ENCODE data around the gene SAMD10.

SAMD10 gene

GRCh38 chr20:63955281-63955826 is 24.1 kb downstream of the SAMD10 start:
- peak; percentile 16 to 31 for DNase-seq

DNA sequence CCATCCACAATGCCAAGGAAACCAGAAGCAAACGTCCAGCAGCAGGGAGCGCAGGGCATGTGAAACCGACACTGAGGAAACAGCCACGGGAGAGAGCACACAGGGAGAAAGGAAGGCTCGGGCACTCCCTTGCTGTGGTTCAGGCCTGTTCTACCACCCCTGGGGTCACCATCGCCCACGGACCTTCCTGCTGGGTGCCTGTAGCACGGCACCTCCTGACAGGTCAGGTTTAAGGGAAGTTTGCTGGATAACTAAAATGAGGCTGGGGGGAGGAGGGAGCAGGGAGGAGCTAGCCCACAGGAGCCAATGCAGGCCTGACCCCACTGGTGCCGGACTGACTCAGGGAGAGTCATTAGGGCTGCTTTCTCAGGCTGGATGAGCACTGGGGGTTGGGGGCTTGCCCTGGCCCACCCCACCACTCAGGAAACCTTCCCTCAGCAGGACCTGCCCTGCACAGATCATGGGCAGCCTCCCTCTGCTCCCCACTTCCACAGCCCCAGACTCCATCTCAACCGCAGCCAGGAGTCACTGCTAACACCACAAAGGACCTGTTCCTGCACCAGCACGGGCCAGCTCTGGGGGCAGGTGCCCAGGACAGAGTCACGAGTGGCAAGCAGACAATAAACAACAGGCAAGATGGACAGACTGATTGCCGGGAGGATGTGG is 25.5 kb downstream of the SAMD10 start:
- DNase-seq, result no peak

- no peak for DNase-seq
Measured at GRCh38 chr20:63952769-63953168, 26.7 kb downstream of the SAMD10 start.

DNA sequence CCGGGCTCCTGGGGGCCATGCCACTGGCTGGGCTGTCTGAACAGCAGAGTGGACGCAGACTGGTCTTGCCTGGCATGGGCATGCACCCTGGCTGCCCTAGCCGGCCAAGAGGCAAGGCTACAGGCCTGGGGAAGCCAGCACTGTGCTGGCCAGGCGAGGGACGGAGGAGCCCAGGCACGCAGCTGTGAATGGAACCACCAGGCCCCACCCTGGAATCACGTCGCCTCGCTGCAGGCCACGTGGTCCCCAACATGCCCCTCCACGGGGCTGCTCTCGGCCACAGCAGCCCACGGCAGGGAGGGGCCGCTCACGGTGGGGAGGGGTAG is 27.3 kb downstream of the SAMD10 start:
- no peak for DNase-seq

- DNase-seq, result no peak
Measured at GRCh38 chr20:63951398-63952209, 27.8 kb downstream of the SAMD10 start.

- no peak for DNase-seq
Measured at GRCh38 chr20:63950701-63951397, 28.6 kb downstream of the SAMD10 start.

DNA sequence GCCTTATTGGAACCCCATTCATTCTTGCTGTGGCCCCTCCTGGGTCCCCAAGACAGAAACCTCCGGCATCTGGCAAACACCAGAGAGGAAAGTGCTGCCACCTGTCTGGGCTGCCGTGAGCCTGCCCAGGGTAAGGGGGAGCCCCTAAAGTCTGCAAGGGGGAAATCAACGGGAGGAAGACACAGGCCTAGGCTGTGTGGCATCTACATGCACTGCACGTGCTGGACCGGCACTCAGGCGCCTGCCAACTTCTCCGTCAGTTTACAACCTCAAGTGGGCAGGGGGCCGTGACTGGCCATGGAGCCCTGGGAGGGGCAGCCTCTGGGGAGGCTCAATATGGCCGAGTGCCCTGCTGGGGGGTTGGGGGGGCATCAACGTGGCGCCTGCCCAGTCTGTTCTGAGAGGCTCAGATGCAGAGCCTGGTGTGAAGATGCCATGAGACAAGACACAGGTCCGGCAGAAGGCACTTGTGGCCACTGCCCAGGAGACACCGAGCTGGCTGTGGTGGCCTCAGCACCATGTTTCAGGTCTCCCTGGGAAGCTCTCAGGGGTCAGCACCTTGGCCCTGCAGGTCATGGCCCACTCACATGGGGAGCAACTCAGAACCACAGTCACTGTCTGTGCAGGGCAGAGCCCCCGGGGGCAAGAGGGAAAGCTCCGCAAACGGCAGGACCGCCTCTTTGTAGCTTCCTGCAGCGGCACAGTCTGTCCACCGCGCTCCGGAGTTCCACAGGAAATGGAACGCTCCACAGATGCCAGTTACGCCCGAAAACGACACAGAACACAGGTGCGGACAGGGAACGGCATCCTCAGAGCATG is 31.6 kb downstream of the SAMD10 start:
- DNase-seq, result no peak

GRCh38 chr20:63946986-63947637 is 32.3 kb downstream of the SAMD10 start:
- DNase-seq, result no peak

DNA sequence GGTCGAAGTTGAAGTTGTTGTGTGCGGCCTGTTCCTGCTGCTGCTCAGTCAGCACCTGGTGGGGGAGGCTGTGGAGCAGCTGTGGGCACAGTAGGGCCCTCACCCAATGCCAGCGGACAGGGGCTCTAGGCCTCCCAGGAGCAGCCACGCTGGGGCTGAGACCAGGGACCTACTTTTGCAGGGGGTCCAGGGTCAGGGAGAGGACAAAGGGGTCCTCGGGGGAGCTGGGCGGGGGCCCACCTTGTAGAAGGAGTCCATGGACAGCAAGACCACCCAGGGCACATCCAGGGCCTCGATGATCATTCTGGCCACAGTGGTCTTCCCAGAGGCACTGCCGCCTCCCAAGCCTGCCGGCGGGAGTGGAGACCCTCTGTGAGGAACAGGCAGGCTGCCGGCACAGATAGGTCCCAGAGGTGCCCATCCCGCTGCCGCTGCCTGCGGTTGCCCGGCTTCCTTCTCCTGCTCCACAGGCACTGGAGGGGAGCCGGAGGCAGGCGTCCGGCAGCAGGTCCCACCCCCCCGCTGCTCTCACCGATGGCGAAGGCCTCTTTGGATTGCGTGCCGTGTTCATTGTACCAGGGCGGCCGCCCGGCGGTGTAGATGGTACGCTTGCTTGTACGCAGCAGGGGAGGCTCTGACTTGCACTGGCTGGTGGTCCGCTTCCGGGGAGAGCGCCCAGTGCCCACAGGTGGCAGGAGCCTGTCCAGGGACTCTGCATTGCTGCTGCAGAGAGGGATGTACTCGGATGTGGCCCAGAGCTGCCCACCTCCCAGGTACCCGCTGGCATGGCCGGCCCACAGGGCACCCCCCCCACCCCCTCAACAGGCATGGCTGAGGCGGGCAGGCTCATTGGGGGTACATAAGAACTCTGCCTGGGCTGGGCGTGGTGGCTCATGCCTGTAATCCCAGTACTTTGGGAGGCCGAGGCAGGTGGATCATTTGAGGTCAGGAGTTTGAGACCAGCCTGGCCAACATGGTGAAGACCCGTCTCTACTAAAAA is 33.2 kb downstream of the SAMD10 start:
- no peak for DNase-seq

DNA sequence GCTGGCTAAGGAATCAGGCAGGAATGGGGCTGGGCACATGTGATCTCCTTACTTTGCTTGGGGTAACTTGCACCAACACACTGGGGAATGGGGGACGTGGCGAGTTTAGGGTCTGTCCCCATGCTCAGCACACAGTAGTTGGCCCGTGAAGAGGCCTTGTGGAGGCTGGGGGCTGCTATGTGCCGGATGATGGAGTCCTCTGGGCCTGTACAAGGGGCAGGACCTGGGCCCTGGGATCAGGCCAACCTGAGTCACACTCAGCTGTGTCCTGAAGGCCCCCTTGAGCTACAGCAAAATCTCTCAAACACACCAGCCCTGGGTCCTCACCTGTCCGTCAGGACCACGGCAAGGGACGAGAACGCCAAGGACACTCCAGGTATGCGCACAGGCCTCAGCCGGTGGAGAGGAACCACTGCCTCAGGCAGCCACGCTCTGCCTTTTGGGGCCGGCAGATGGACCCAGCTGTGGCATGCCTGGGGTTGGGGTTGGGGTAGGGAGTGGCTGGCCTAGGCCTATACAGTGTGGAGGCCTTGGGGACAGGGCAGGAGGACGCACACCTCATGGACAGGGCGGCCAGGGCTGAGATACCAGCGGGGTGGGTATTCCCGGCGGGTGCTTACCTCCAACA is 34.3 kb downstream of the SAMD10 start:
- no peak for DNase-seq

DNA sequence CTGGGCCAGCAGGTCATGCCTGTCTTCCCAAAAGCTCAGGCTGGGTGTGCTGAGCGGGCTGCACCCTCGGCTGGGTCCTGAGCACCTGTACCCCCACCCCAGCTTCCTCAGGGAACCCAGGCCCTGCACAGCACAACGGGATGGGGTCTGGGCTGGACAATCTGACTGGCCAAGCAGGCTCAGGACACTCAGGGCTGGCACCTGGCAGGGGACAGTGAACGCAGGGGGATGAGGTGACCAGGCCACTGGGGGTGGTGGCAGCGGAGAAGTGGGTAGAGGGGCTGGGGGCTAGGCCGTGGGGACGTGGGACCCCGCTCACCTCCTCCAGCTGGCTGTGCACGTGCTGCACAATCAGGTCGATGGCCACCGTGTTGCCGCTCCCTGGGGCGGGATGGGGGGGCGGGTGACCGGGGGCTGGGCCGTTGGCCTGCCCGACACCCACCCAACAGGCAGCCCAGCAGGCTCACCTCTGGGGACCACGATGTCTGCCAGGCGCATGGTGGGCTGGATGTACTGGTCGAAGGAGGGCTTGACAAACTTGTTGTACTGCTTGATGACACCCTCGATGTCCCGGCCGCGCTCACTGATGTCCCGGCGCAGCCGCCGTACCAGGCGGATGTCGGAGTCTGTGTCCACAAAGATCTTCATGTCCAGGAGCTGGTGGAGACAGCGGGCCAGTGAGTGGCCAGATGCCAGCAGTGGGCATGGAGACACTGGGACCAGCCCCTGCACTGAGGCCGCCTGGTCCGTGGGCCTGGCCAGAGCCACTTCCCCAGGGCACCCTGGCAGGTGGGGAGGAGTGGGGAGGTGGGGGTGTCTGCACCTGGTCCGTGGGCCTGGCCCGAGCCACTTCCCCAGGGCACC is 35.1 kb downstream of the SAMD10 start:
- DNase-seq, result no peak

DNA sequence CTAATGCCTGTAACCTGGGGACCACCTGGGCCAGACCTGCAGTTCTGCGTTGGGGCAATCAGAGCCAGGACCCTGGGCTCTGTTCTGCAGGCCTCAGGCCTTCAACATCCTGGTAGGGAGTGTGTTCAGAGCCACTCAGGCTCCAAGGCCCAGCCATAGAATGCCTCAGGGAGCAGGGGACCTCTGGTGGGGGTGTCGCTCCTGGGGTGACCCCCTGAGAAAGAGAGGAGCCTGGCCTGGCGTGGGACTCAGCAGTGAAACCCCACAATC is 35.7 kb downstream of the SAMD10 start:
- DNase-seq, result no peak

DNA sequence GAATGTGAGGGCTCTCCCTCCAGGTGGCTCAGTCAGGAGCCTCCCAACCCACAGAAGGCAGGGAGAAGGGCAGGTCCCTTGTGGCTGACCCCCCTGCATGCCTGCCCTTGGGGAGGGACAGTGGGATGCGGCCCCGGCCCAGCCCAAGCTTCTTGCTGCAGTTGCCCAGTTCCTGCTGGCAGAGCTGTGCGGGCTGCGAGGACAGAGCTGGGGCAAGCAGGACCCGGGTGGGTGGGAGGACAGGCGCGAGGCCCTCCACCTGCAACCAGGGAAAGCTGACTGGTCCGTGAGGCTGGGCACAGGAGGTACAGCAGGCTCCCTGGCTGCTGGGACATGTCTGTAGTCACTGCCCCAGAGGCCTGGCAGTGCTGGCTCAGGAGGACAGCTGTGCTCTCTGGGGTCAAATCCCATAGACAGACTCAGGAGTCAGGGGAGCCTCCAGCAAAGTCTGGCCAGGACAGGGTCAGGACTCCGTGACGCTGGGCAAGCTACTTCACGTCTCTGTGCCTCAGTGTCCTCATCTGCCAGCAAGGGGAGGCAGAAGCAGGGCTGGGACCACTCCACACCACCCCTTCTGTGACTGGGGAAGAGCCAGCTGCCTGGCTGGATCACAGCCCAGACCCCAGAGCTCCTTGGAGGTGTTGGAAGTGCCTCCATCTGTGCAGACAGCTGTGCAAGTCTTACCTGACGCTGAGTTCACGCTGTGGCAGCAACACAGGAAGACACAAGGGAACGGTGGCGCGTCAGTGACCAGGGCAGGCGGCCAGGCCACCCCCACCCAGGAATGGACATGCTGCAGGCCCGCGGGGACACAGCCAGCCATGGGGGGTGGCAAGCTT is 36.3 kb downstream of the SAMD10 start:
- DNase-seq, result no peak

- no peak for DNase-seq
Measured at GRCh38 chr20:63942250-63942951, 37.0 kb downstream of the SAMD10 start.

GRCh38 chr20:63941282-63942081 is 38.0 kb downstream of the SAMD10 start:
- DNase-seq, result no peak

DNA sequence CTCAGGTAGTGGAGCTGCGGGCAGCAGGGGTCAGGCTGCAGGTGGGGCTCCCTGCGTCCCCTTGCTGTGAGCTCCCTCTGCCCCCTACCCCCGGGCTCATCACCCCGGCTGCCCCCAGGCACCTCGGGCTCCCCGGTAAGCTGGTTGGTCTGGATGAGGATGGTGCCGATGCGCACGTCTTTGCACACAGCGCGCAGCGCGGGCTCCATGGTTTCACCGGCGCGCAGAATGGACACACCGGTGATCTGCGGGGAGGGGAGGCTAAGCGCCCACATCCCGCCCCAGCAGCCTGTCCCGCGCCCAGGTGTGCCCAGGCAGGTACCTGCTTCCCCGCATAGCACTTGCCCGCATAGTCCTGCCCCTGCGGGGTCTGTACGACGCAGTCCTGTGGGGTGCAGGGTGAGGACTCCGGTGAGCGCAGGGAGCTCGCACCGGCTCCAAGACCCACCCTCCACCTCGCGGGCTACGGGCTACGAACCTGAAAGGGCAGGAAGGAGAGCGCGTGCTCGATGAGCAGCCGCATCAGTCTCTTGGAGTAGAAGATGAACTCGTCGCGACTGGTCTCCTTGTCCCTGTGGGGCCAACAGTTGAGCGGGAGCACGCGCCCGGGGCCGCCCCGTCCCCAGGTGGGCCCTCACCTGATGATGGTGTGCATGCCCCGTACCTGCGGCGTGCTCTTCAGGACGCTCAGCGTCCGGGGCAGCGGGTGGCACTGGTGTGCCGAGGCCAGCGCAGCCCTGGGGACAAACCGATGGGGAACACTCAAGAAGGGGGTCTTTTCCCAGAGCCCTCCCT is 38.8 kb downstream of the SAMD10 start:
- DNase-seq, result no peak

Measured in AML-193 (cell line).